Lower leg skin (tissue), 4 donors: ENCODE data around the gene ADGRV1. TPM values are rescaled to one million over a fixed set of nuclear protein-coding genes. Genes with fewer than 3 reads are reported as not detected.

Source experiments
- DNase-seq, 2 donors: peaks; one replicate each; pipeline ENCODE4 v3.0.0-alpha.2; 2019; ENCODE audit warnings: low spot score in 2 of 2
- H3K4me3 ChIP-seq: fragments of 200-600 bp; sonication (generic); 2 replicates; pipeline ENCODE4 v1.5.1; 2017; ENCODE audit warnings: mild to moderate bottlenecking, low read depth; ENCODE audit not compliant: poor library complexity, severe bottlenecking
- CTCF ChIP-seq, 3 donors: fragments of 450-650 bp; IDR thresholded peaks; one replicate each; pipeline ENCODE4 v1.5.1; 2016; ENCODE audit warnings: antibody characterized with exemption in 3 of 3, mild to moderate bottlenecking in 3 of 3, moderate library complexity in 2 of 3
- POLR2A ChIP-seq, 2 donors: fragments of 450-650 bp; IDR thresholded peaks; one replicate each; pipeline ENCODE4 v1.6.1; 2016 to 2017; ENCODE audit warnings: antibody characterized with exemption in 2 of 2, mild to moderate bottlenecking in 1 of 2, moderate library complexity in 1 of 2
- WGBS, 2 donors: methylation state at CpG; one replicate each; pipeline ENCODE4 v1.1.5; 2018; 5-methylcytosine and 5-hydroxymethylcytosine counted together
- intact Hi-C: fragments of 100-400 bp; cut with DNase I; formaldehyde crosslinking; loops from one replicate; pipeline ENCODE4 v1.15.0; 2023; ENCODE audit warnings: low total_unique reads
- total RNA-seq, 4 donors: library from RNA; depleted of rRNA; stranded (reverse); fragments of >200 nt; gene quantifications; one replicate each; pipeline ENCODE4 v1.1.0, GENCODE V29; 2016

ADGRV1 gene
- total RNA-seq, 4 donors from 2014 or later: 1.2 to 4.0 (median 2.7) TPM

- TF ChIP-seq CTCF (IDR thresholded peaks at IDR 0.05): no peak
- no peak for TF ChIP-seq POLR2A (IDR thresholded peaks at IDR 0.05)
- intact Hi-C loops: no loop called here
- WGBS, 2 donors: 92 to 93% methylated on average over 2 of the region's 2 CpGs
- no peak for DNase-seq
- H3K4me3 ChIP-seq: no peak overlapping the region
Observed at GRCh38 chr5:90877049-90877448, 318.5 kb downstream of the ADGRV1 start.

- intact Hi-C loops: no loop called here
- WGBS, 2 donors: 53% methylated on average over 7 of the region's 7 CpGs
- no peak for TF ChIP-seq CTCF (IDR thresholded peaks at IDR 0.05)
- no peak for TF ChIP-seq POLR2A (IDR thresholded peaks at IDR 0.05)
- no peak overlapping the region for H3K4me3 ChIP-seq
- DNase-seq: no peak
Observed at GRCh38 chr5:90878081-90878480, 319.5 kb downstream of the ADGRV1 start.

- no peak overlapping the region for H3K4me3 ChIP-seq
- TF ChIP-seq POLR2A (IDR thresholded peaks at IDR 0.05) (no peak), CTCF (IDR thresholded peaks at IDR 0.05) (no peak)
- 40 to 41% methylated on average over 3 of the region's 3 CpGs for WGBS, 2 donors
Observed at GRCh38 chr5:90878549-90879196, 320.1 kb downstream of the ADGRV1 start.

GRCh38 chr5:90881626-90882150, 323.1 kb downstream of the ADGRV1 start:
- no peak overlapping the region for H3K4me3 ChIP-seq
- TF ChIP-seq CTCF (IDR thresholded peaks at IDR 0.05) (no peak), POLR2A (IDR thresholded peaks at IDR 0.05) (no peak)
- intact Hi-C loops: no loop called here
- 79 to 81% methylated on average over 3 of the region's 3 CpGs for WGBS, 2 donors
- no peak for DNase-seq

More at GRCh38 chr5:90878549-90879196, 320.1 kb downstream of the ADGRV1 start:
- no peak for DNase-seq
- intact Hi-C loops: no loop called here

GRCh38 chr5:90882448-90882847, 323.9 kb downstream of the ADGRV1 start:
- no peak for DNase-seq
- TF ChIP-seq CTCF (IDR thresholded peaks at IDR 0.05): no peak
- TF ChIP-seq POLR2A (IDR thresholded peaks at IDR 0.05): no peak
- WGBS, 2 donors: 74 to 76% methylated on average over 2 of the region's 2 CpGs
- no peak overlapping the region for H3K4me3 ChIP-seq
- intact Hi-C loops: no loop called here
